ENCODE measurements around the gene PRCC.

Gene PRCC

DNA sequence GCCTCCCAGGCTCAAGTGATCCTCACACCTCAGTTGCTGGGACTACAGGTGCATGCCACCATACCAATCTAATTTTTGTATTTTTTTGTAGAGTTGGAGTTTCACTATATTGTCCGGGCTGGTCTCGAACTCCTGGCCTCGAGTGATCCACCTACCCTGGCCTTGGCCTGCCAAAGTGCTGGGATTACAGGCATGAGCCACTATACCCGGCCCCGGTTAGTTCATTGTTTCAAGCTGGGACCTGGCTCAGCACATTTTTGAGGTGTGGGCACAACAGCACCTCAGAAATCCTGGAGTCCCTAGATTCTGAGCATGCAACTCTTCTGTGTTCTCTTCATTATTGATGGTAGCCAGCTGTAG, 28.0 kb downstream of the PRCC start:
- DNase-seq, result peak in 1 of 56 donors; percentile 39

DNA sequence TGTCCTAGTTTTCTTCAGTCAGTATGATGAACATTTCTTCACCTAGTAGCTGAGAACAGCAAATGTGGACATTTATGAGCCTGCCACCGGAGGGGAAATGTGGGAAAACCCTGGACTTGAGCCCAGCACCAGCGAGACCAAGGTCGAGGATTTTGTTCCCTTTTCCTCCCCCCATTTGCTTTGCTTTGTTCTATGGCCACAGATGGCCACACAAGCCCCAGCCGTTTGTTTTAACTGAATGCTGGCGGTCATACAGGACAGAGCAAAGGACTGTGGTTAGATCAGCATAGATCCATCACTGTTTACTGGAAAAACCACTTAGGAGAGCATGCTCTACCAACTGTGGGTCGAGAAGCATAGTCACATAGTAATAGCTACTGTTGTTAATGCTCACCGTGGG, 28.5 kb downstream of the PRCC start:
- DNase-seq, result peak in 48 of 56 donors; percentile 9 to 81 (median 40)

DNA sequence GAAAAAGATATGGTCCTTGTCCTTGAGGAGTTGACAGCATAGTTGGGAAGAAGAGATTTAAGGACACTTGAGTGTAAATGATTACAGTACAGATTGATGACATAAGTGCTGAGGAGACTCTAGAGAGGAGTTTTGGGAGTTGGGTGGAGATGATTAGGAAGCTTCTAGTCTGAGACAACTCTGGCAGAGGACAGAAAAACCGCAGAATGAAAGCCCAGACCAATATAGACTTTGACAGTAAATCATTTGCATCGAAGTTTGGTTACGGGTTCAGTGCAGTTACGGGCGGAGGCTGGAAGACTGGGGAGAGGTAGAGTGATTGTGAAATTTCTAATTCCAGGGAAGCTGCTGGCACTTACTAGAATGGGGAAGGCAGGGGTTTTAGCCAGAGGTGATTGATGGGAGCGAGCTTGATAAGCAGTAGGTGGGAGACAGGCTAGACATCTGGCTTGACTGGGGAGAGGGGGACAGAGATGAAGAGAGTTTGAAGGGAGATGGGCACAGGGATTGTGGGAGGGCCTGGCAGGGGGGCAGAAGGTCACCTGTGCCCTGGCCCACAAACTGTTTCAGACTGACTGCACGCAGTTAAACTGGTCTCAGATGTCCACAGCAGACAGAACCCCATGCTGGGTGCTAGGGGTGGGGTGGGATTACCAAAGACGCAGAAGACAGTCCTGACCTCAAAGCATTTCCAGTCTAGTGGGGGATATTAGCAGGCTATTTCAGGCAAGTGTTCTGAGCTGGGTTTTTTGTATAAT, 29.2 kb downstream of the PRCC start:
- DNase-seq, result no peak

DNA sequence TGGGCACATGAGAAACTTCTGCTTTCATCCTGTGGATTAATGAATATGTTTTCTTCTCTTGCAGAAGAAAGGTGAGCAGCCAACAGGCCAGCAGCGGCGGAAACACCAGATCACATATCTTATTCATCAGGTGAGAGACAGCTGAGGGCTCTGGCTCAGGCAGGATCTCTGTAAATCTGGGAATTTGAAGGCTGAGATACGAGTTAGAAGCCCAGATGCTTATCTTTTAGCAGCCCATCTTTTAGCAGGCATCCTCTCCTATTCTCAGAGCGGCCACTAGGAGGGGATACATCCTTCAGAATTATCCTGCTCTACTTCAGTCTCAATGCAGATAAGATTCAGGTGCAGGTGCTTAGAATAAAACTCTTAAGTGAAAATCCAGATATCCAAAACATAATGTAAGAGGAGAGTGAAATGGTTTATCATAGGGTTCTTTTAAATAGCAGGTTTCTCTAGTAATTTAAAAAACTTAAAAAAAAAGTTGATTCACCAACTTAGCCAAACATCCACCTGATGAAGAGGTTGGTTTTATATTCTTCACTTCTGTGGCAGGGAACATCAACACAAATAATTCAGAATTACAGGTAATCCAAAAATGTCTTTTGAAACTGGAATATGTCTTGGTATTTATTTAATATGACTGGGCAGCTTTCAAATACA, 30.0 kb downstream of the PRCC start:
- DNase-seq, result peak in 16 of 56 donors; percentile 7 to 71 (median 22)

DNA sequence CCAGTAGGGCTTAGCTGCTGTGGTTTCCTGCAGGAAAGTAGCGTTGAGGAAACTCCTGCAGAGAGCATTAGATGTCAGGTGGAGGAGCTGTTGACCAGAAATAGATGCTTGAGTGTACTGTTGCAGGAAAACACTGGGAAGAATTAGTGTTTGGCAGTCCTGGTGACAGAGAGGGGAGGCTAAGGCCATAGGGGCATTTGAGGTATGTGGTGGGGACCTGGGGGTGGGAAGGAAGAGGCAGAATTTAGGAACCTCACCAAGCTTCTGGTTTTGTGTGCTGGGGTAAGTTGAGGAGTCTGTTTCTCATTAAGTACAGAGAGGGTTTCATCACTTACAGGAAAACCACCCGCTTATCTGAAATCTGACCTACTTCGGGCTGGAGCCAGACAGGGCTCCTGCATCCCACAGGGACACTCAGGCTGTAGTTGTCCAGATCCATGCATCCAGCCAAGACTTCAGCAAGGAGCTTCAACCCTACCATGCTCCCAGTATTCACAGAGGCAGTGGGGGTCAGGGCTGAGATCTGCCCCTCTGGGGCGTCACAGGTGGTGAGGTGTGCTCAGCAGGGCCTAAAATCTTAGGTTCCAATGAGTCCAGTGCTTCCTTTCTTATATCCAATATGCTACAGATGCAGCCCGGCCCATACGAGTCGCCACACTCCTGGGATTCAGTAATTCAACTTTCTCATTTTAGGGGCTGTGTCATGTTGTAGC, 34.2 kb downstream of the PRCC start:
- DNase-seq, result no peak

DNA sequence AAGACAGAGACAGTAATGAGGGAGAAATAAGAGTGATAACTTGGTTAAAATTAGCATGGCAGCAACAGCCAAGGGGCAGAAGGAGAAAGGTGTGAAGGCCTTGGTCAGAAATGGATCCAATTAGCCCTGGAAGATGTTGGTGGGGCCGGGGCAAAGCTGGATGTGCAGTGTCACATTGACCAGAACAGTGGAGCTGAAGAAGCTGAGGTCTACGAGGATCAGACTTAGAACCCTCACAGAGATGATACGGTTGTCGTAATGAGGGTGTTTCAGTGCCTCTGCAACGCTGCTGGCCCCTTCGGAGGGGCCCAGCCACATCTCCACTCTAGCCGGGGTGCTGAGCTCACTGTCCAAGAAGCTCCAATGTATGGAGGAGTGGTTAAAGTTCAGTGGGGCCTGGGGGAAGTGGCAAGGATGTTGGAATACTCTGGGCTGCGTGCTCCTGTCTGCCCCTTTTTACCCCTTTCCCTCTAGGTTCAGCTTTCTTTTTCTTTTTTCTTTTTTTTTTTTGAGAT, 35.1 kb downstream of the PRCC start:
- no peak for DNase-seq

DNA sequence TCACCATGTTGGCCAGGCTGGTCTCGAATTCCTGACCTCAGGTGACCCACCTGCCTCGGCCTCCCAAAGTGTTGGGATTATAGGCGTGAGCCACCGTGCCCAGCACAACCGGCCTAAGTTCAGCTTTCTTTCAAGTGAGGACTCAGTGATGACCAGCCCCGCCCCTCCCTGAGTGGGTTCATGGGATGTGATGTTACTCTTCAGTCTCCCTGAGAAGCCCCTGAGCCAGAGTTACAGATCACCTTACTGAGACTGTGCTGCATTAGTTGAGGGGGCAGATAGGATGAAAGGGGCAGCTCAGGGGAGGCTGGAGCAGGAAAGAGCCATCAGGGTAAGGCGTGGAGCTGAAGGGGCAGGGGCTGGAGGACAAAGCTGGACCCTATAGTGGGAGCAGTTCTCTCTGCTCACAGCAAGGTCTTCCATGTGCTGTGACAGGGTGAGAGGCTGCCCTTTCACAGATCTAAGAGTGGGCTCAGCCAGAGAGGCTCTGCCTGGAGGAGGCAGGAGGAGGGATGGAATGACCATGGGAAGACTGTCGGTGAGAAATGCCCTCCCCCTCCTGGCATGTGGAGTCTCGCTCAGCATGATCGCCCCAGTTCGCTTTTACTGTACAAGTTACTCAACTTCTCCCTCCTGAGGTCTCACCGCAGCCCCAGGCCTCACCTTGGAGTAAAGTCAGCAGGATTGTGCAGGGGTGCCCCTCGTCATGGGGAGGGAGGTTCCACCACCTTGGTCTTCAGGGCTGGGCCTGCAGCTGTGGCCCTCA, 35.9 kb downstream of the PRCC start:
- DNase-seq, result no peak

DNA sequence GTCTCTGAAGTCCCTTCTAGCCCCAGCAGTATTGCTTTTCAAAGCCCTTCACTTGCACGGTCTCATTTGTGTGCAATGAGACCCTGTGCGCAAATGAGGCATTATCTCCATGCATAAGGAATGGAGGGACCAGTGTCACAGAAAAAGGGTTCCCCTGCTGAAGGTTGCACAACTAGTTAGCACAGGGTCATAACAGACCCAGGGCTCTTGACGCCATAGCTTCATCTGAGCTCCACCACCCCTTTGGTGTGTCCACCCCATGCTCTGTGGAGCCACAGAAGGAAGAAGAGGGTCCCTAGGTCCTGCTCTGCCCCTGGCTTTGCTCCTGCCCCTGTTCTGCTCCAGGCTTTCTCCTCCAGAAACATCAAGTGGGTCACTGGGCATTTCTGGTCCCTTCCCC, 36.7 kb downstream of the PRCC start:
- no peak for DNase-seq

DNA sequence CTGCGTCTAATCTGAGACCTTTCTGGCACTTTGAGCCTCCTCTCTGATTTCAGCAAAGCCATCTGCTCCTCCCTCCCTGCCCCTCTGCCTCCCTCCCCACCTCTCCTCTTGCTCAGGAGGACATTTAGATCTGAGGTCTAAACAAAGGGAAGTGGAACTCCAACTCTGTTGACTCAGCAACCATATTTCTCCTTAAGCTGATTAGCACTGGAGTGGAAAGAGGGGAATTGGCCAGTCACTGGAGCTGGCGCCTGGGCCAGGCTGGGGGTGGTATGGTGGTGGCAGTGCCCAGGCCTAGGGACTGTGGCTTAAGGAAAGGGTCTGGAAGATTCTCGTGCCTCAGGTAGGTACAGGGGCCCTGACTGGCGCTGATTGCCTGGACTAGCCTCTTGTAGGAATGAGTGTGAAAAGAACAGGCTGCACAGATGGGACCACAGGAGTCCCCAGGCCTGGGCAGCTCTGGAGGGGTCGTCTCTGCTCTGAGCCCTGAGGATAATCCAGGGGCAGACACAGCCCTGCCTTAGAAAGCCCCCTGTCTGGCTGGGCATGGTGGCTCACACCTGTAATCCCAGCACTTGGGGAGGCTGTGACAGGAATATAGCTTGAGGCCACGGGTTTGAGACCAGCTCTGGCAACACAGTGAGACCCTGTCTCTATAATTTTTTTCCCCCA, 37.4 kb downstream of the PRCC start:
- peak in 18 of 56 donors; percentile 4 to 48 (median 21) for DNase-seq

DNA sequence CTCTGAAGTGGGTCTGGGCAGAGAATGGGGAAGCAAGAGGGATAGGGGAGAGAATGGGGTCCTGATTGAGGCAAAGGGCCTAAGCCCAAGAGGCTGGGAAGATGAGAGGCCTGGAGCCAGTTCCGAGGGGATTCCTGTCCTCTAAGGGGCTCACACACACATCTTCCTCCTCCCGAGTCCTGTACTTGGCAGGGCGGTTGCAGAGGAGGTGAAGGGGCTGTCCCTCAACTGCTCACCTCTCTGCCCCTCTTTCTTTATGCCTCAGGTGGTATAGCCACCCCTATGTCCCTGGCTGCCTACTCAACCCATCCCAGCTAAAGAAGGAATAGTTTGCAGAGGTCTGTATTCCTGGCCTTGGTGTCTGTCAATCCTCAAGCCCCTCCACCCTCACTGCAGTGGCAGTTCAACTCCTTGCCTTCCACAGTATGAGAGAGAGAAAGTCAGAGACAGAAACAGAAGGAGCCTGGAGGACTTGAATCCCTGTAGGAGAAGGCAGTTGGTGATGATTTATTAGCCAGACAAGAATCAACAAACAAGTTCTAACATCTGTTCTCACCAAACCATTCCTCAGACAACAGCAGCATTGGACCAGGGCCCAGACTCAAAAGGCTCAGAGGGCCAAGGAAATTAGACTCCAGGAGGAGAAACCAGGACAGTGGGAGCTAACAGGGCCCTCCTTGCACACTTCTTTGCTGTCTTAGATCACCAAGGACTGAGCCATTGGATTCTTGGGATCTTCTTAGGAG, 38.6 kb downstream of the PRCC start:
- DNase-seq, result no peak

DNA sequence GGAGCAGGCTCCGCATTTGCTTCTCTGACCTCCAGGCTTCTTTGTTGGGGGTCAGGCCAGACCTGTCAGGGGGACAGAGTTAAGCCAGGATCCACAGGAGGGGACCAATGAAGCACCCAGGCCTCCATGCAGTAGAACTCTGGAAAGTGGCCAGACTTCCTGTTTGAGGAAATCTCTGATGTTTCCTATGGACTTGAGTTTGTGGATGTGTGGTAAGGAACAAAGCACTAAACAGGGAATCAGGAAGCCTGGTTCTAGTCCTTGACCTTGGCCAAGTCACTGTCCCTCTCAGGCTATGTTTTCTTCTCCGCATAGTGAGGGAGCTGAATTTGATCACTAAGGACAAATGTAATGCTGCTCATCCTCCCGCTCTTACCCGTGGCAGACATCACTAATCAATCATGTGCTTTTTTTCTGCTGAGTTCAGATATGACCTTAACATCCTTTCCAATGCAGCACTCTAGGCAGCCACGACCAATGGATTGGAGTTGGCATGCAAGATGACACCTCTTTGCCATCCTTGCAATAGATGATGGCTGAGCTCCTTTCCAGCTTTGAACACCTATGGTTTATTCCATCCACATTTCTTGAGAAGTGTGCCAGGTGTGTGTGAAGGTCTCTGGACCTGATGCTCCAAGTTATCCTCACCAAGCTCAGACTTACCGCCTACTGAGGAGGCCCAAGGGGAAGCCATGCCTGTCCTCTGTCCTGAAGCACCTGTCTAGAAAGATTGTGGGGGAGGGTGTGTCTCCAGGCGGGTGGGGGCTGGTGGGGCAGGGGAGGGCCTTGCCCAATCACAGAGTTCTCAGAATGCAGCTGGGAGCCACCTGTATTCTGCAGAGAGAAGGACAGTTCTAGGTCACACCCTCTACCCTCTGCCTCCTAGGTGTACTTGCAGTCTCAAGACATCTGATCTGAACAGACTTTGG, 39.4 kb downstream of the PRCC start:
- DNase-seq, result no peak

DNA sequence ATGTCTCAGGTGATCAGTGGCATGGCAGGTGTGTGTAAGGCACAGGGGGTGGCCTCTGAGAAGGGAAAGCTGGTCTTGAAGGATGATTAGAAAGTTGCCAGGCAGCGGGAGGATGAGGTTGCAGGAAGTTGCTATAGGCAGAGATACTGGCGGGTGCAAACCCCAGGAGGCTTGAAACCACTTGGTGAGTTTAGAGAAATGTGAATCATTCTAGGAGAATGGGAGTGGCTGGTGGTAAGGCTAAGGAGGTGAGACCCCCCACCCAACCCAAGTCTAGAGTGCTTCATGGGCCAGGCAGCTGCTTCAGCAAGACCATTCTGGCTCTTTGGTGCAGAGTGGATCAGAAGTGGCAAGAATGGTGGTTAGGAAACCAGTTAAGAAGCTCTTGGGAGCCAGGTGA, 40.3 kb downstream of the PRCC start:
- DNase-seq, result no peak

DNA sequence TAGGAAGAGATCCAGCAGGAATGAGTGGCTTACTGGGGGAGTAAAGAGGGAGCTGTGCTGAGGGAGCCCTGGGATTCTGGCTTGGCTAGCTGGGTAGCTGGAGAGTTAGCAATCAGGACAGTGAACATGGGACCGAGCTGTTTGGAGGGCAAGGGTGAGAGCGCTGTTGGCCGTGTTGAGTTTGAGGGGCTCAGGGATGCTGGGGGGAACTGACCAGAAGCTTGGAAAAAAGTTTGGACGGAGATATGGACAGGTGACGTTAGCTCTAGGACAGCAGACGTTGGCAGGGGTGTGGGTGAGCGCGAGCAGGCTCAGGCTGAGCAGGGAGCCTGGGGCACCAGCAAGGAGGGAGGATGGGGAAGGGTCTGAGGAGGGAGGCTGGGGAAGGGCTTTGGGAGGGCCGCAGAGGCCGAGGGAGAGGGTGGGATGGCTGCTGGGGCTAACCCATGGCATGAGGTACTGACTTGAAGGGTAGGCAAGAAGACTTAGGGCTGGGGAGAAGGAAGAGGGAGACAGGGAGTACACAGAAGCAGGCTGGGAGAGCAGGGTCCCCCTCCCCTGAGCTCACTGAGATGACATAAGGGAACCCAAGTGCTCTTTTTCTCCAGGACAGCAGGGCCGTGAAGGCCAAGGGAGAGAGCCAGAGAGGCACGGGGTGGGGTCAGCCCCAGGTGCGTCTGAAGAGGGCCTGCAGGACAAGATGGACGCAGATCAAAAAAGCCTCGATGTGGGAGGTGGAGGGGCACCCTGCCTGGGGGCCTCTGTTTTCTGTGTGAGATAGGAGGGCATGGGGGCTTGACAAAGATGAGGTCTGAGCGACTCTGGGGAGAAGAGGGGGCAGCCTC, 41.1 kb downstream of the PRCC start:
- no peak for DNase-seq

DNA sequence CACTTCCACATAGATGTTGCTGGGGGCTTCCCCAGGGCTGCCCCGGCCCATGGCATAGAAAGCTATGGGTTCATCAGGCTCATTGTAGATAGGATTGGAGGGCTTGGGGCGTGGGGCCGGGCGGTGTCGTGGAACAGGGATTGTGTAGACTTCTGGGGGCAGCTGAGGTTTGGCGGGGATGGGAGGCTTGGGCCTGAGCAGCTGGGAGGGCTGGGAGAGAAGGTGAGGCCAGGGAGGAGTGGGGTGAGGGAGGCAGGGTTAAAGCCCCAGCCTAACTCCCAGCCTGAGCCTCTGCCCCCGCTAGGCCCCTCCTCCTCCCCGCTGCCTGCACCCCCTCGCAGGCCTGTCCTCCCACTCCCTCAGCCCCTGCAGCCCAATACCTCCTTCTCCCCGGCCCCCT, 41.9 kb downstream of the PRCC start:
- DNase-seq, result no peak

DNA sequence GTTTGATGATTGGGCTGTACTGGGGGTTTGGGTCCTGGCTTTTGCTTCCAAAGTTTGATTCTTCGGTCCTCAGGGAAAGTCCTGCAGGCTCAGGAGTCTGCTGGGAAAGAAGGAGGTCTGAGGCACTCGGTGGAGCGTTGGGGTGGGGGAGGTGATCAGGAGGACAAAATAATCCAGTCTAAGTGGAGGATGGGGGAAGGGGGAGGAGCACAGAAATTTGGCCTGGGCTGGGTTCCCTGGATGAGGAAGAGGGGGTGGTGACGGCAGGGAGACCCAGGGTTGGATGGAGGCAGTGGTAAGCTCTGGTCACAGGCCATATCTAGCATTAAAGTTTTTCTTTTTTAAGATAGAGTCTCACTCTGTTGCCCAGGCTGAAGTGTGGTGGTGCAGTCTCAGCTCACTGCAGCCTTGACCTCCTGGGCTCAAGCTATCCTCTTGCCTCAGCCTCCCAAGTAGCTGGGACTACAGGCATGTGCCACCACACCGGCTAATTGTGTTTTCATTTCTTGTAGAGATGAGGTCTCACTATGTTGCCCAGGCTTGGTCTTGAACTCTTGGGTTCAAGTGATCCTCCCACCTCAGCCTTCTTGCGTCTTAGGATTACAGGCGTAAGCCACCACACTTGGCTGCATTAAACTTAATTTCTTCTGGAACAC, 42.5 kb downstream of the PRCC start:
- DNase-seq, result no peak

DNA sequence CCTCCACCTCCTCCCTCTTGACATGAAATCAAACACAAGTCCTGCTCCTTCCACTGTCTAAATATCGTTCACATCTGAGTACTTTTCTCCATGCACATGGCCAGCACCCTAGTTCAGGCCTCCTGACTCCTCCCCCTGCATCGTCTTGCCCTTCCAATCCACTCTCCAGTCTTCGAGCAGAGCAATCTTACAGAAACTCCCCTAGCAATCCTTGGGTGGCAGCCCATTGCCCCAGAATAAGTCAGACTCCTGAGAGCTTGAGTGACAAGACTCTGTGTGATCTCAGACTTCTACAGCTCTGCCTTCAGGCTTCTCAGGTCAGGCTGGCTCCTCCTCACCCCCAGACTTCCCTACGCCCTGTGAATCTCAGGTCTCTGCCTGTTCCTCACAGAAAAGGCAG, 43.8 kb downstream of the PRCC start:
- DNase-seq, result no peak

DNA sequence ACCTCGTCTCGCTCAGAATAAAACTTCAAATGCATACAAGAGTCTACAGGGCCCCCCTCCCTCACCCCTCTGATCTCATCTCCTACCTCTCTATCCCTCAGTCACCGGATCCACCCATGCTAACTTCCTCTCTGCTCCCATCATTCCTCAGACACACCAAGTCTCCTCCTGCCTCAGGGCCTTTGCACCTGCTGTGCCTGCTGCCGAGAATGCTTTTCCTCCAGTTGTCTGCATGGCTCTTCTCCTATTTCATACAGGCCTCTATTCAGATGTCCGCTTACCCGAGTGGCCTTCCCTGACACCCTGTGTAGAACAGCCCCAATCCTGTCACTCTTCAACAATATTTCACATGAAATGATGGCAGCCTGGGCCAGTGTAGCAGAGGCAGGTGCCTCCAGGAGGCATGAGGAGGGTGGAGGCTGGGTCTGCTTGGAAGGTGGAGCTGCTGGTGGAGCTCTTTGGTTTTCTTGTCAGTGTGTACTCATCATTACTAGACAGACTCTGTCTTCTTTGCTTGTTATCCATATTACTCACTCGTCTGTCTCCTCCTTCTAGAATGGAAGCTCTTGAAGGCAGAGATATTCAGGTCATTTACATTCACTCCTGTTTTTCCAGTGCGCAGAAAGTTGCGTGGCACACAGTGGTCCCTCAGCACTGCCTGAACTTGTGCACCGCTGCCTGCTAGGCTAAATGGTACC, 45.1 kb downstream of the PRCC start:
- DNase-seq, result no peak

Measured in amygdala (tissue), 56 donors.